ENCODE measurements around the gene GTF3C4. TPM values are rescaled to one million over a fixed set of nuclear protein-coding genes. Genes with fewer than 3 reads are reported as not detected.

GTF3C4 gene
- polyA plus RNA-seq, 1 of the 3 experiments (the other 2 are of a cell fraction): 2.8 TPM

DNA sequence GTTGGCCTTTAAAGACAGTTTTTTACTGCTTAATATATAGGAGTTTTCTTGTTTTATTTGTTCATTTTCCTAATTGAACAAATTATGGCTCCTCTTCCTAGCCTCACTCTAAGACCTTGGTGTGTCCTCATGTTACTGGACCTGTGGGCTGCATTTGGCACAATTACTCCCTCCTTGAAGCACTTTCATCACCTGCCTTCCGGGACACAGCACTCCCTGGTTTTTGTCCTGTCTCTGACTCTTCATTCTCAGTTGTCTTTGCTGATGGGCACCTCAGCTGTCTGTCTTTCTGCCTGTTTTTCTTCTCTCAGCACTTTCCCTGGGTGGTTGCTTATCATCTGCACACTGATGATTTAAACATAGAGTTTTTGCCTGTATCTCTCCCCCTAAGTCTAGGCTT is 13.6 kb downstream of the GTF3C4 start:
- Histone ChIP-seq H3K9me3 (no peaks in the 10 kb centered on the region), H3K79me2 (ENCODE audit: insufficient read depth) (peaks cover 78% of the 10 kb centered on the region), H3K9ac (no peak overlapping the region), H4K20me1 (ENCODE audit: insufficient read depth) (peaks cover 48% of the 10 kb centered on the region), H3K9me2 (no peaks in the 10 kb centered on the region), H3K27me3 (ENCODE audit: insufficient read depth) (no peaks in the 10 kb centered on the region), H2AFZ (ENCODE audit: low read depth) (no peak overlapping the region), H3K36me3 (replicated peaks in 1 of 2; ENCODE audit: control insufficient read depth in 1 of 2, insufficient read depth in 2 of 2, low read length in 1 of 2) (peaks cover 74 to 83% of the 10 kb centered on the region in 2 experiments), H3F3A (replicated peaks; ENCODE audit: insufficient read depth) (peaks cover 3% of the 10 kb centered on the region), H3K4me3 (ENCODE audit: low read depth in 2 of 2, low read length in 1 of 2) (no peak overlapping the region), H3K27ac (ENCODE audit: low read depth in 2 of 2, low read length in 1 of 2) (no peak overlapping the region), H3K4me1 (ENCODE audit: control insufficient read depth in 1 of 2, insufficient read depth in 2 of 2, low read depth in 1 of 2, low read length in 1 of 2) (no peaks in the 10 kb centered on the region), H3K4me2 (no peak overlapping the region)
- ChIA-PET POLR2A (no interaction called here), CTCF (no interaction called here)
- DNase-seq: no peak
- TF ChIP-seq EP300 (IDR thresholded peaks at IDR 0.05; ENCODE audit: borderline replicate concordance in 1 of 2, low read depth in 1 of 2, low read length in 1 of 2) (no peak), RAD21 (IDR thresholded peaks at IDR 0.05; ENCODE audit: low read length) (no peak), GABPA (IDR thresholded peaks at IDR 0.05; ENCODE audit: low read depth) (no peak), MEF2A (IDR thresholded peaks at IDR 0.05; ENCODE audit: borderline replicate concordance, low read depth) (no peak), CHD2 (IDR thresholded peaks at IDR 0.05; ENCODE audit: low read length, partially characterized antibody) (no peak), EZH2phosphoT487 (IDR thresholded peaks at IDR 0.05; ENCODE audit: borderline replicate concordance, low read depth) (no peak), TAF1 (IDR thresholded peaks at IDR 0.05; ENCODE audit: borderline replicate concordance, low read depth, low read length) (no peak), RCOR1 (IDR thresholded peaks at IDR 0.05; ENCODE audit: low read length) (no peak), YY1 (IDR thresholded peaks at IDR 0.05; ENCODE audit: low read depth) (no peak), POLR2AphosphoS5 (IDR thresholded peaks at IDR 0.05; ENCODE audit: low read depth, low read length) (no peak), NFIC (IDR thresholded peaks at IDR 0.05; ENCODE audit: borderline replicate concordance) (no peak), FOSL2 (IDR thresholded peaks at IDR 0.05; ENCODE audit: borderline replicate concordance, low read depth) (no peak), RFX5 (IDR thresholded peaks at IDR 0.05; ENCODE audit: low read length) (no peak), FOXM1 (IDR thresholded peaks at IDR 0.05; ENCODE audit: low read depth) (no peak)
- TF ChIP-seq, protein P1, sequence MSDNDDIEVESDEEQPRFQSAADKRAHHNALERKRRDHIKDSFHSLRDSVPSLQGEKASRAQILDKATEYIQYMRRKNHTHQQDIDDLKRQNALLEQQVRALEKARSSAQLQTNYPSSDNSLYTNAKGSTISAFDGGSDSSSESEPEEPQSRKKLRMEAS (IDR thresholded peaks at IDR 0.05; ENCODE audit: low read depth): no peak
- TF ChIP-seq, protein P2, sequence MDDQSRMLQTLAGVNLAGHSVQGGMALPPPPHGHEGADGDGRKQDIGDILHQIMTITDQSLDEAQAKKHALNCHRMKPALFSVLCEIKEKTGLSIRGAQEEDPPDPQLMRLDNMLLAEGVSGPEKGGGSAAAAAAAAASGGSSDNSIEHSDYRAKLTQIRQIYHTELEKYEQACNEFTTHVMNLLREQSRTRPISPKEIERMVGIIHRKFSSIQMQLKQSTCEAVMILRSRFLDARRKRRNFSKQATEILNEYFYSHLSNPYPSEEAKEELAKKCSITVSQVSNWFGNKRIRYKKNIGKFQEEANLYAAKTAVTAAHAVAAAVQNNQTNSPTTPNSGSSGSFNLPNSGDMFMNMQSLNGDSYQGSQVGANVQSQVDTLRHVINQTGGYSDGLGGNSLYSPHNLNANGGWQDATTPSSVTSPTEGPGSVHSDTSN (IDR thresholded peaks at IDR 0.05): no peak
- TF ChIP-seq, protein P3, sequence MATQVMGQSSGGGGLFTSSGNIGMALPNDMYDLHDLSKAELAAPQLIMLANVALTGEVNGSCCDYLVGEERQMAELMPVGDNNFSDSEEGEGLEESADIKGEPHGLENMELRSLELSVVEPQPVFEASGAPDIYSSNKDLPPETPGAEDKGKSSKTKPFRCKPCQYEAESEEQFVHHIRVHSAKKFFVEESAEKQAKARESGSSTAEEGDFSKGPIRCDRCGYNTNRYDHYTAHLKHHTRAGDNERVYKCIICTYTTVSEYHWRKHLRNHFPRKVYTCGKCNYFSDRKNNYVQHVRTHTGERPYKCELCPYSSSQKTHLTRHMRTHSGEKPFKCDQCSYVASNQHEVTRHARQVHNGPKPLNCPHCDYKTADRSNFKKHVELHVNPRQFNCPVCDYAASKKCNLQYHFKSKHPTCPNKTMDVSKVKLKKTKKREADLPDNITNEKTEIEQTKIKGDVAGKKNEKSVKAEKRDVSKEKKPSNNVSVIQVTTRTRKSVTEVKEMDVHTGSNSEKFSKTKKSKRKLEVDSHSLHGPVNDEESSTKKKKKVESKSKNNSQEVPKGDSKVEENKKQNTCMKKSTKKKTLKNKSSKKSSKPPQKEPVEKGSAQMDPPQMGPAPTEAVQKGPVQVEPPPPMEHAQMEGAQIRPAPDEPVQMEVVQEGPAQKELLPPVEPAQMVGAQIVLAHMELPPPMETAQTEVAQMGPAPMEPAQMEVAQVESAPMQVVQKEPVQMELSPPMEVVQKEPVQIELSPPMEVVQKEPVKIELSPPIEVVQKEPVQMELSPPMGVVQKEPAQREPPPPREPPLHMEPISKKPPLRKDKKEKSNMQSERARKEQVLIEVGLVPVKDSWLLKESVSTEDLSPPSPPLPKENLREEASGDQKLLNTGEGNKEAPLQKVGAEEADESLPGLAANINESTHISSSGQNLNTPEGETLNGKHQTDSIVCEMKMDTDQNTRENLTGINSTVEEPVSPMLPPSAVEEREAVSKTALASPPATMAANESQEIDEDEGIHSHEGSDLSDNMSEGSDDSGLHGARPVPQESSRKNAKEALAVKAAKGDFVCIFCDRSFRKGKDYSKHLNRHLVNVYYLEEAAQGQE (IDR thresholded peaks at IDR 0.05; ENCODE audit: low read depth, low read length): no peak
- TF ChIP-seq, protein P4, sequence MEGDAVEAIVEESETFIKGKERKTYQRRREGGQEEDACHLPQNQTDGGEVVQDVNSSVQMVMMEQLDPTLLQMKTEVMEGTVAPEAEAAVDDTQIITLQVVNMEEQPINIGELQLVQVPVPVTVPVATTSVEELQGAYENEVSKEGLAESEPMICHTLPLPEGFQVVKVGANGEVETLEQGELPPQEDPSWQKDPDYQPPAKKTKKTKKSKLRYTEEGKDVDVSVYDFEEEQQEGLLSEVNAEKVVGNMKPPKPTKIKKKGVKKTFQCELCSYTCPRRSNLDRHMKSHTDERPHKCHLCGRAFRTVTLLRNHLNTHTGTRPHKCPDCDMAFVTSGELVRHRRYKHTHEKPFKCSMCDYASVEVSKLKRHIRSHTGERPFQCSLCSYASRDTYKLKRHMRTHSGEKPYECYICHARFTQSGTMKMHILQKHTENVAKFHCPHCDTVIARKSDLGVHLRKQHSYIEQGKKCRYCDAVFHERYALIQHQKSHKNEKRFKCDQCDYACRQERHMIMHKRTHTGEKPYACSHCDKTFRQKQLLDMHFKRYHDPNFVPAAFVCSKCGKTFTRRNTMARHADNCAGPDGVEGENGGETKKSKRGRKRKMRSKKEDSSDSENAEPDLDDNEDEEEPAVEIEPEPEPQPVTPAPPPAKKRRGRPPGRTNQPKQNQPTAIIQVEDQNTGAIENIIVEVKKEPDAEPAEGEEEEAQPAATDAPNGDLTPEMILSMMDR (IDR thresholded peaks at IDR 0.05): no peak
- WGBS (ENCODE audit: low lambda C conversion rate): 96% methylated on average over 1 of the region's 1 CpG
